SK-N-SH (cell line): ENCODE measurements around the gene SNCAIP. TPM values are rescaled to one million over a fixed set of nuclear protein-coding genes. Genes with fewer than 3 reads are reported as not detected.

Source experiments
- CTCF ChIA-PET: fragments of 300-600, 350-600 bp; formaldehyde crosslinking; extraction: SDS; loops from one replicate; lab custom pipeline; 2021; lab: Yijun Ruan, JAX
- POLR2A ChIA-PET: fragments of 350-600 bp; sonication (Branson Sonifier 250); formaldehyde crosslinking; extraction: SDS; loops from one replicate; lab custom pipeline; 2020; ENCODE audit warnings: antibody characterized with exemption, inconsistent platforms; lab: Yijun Ruan, JAX
- DNase-seq: peaks from one replicate; pipeline ENCODE4 v3.0.0; 2012
- H2AFZ ChIP-seq: fragments of 200-600 bp; sonication (generic); 2 replicates; pipeline ENCODE4 v1.8.1; 2016; ENCODE audit warnings: antibody characterized with exemption, mild to moderate bottlenecking, low read depth
- H3F3A ChIP-seq: fragments of 200-600 bp; sonication (generic); replicated peaks from 2 replicates; pipeline ENCODE3; 2016; ENCODE audit warnings: antibody characterized with exemption, mild to moderate bottlenecking; ENCODE audit not compliant: insufficient read depth
- H3K27ac ChIP-seq, 2 experiments: fragments of 200-500 bp in 1 of 2; fragments of 200-600 bp in 1 of 2; sonication (Bioruptor generic) in 1 of 2; sonication (generic), shearing (Covaris generic) in 1 of 2; 2 replicates each; pipeline versions ENCODE4 v1.5.1 to v1.6.1; 2014 to 2016; ENCODE audit warnings: low read depth in 2 of 2, inconsistent platforms in 1 of 2, low read length in 1 of 2, mild to moderate bottlenecking in 1 of 2, mixed read lengths in 1 of 2
- H3K27me3 ChIP-seq: fragments of 200-600 bp; sonication (generic), shearing (Covaris generic); 2 replicates; pipeline ENCODE4 v1.6.1; 2016; ENCODE audit warnings: mixed run types; ENCODE audit not compliant: insufficient read depth
- H3K36me3 ChIP-seq, 2 experiments: fragments of 200-500 bp in 1 of 2; fragments of 200-600 bp in 1 of 2; sonication (Bioruptor generic) in 1 of 2; sonication (generic) in 1 of 2; replicated peaks in 1 of 2; 2 replicates each; pipeline versions ENCODE3 to v1.5.1; 2014 to 2016; ENCODE audit warnings: low read length in 1 of 2, mild to moderate bottlenecking in 1 of 2; ENCODE audit not compliant: insufficient read depth in 2 of 2, control insufficient read depth in 1 of 2
- H3K4me1 ChIP-seq, 2 experiments: fragments of 200-500 bp in 1 of 2; fragments of 200-600 bp in 1 of 2; sonication (Bioruptor generic) in 1 of 2; sonication (generic), shearing (Covaris generic) in 1 of 2; 2 replicates each; pipeline versions ENCODE4 v1.5.1 to v1.6.1; 2014 to 2016; ENCODE audit warnings: low read depth in 1 of 2, low read length in 1 of 2, mixed run types in 1 of 2; ENCODE audit not compliant: insufficient read depth in 2 of 2, control insufficient read depth in 1 of 2
- H3K4me2 ChIP-seq: fragments of 200-600 bp; sonication (generic), shearing (Covaris generic); 2 replicates; pipeline ENCODE4 v1.6.1; 2017; ENCODE audit warnings: mixed run types
- H3K4me3 ChIP-seq, 2 experiments: fragments of 200-500 bp in 1 of 2; fragments of 200-600 bp in 1 of 2; sonication (Bioruptor generic) in 1 of 2; sonication (generic), shearing (Covaris generic) in 1 of 2; 2 replicates each; pipeline versions ENCODE4 v1.5.1 to v1.8.1; 2014 to 2016; ENCODE audit warnings: low read depth in 2 of 2, inconsistent platforms in 1 of 2, low read length in 1 of 2, mild to moderate bottlenecking in 1 of 2, mixed read lengths in 1 of 2, moderate library complexity in 1 of 2
- H3K79me2 ChIP-seq: fragments of 200-600 bp; sonication (generic); 2 replicates; pipeline ENCODE4 v1.8.1; 2017; ENCODE audit warnings: mild to moderate bottlenecking; ENCODE audit not compliant: insufficient read depth
- H3K9ac ChIP-seq: fragments of 200-600 bp; sonication (generic); 2 replicates; pipeline ENCODE4 v1.6.1; 2017; ENCODE audit warnings: mixed run types
- H3K9me2 ChIP-seq: fragments of 200-600 bp; sonication (generic); 2 replicates; pipeline ENCODE4 v1.6.1; 2017; ENCODE audit warnings: mixed run types
- H3K9me3 ChIP-seq: fragments of 200-600 bp; sonication (generic); 2 replicates; pipeline ENCODE4 v1.6.1; 2017; ENCODE audit warnings: mixed run types, mild to moderate bottlenecking, moderate library complexity
- H4K20me1 ChIP-seq: fragments of 200-600 bp; sonication (generic); 2 replicates; pipeline ENCODE4 v1.6.1; 2017; ENCODE audit warnings: mild to moderate bottlenecking, mixed run types; ENCODE audit not compliant: insufficient read depth
- CHD2 ChIP-seq: fragments of 150-350 bp; IDR thresholded peaks from 2 replicates; pipeline ENCODE4 v1.6.1; 2018; ENCODE audit warnings: low read length; ENCODE audit not compliant: partially characterized antibody
- EP300 ChIP-seq, 2 experiments: IDR thresholded peaks; 2 replicates each; pipeline versions ENCODE4 v1.4.0 to v1.6.1; 2012; ENCODE audit warnings: borderline replicate concordance in 1 of 2, low read depth in 1 of 2, low read length in 1 of 2
- EZH2phosphoT487 ChIP-seq: fragments of 200-600 bp; sonication (generic); IDR thresholded peaks from 2 replicates; pipeline ENCODE4 v1.6.1; 2017; ENCODE audit warnings: low read depth, mixed run types, mild to moderate bottlenecking, antibody characterized with exemption, moderate library complexity, borderline replicate concordance
- FOXJ3 ChIP-seq: sonication (generic); formaldehyde crosslinking; IDR thresholded peaks from 2 replicates; pipeline ENCODE4 v1.5.1; 2020; ENCODE audit warnings: mild to moderate bottlenecking, missing genetic modification reagents
- FOXM1 ChIP-seq: IDR thresholded peaks from 2 replicates; pipeline ENCODE4 v1.4.0; 2012; ENCODE audit warnings: low read depth, mild to moderate bottlenecking
- GABPA ChIP-seq: IDR thresholded peaks from 2 replicates; pipeline ENCODE4 v1.4.0; 2012; ENCODE audit warnings: low read depth, mild to moderate bottlenecking
- NFIC ChIP-seq: IDR thresholded peaks from 2 replicates; pipeline ENCODE4 v1.4.0; 2012; ENCODE audit warnings: borderline replicate concordance
- POLR2AphosphoS5 ChIP-seq: IDR thresholded peaks from 2 replicates; pipeline ENCODE4 v1.6.1; 2012; ENCODE audit warnings: low read depth, low read length
- RAD21 ChIP-seq: IDR thresholded peaks from 2 replicates; pipeline ENCODE4 v1.6.1; 2012; ENCODE audit warnings: mild to moderate bottlenecking, low read length
- RCOR1 ChIP-seq: fragments of 150-350 bp; IDR thresholded peaks from 2 replicates; pipeline ENCODE4 v1.6.1; 2017; ENCODE audit warnings: antibody characterized with exemption, low read length
- RFX5 ChIP-seq: IDR thresholded peaks from 2 replicates; pipeline ENCODE4 v1.6.1; 2012; ENCODE audit warnings: mild to moderate bottlenecking, improper control_type of control experiment, low read length
- SIN3A ChIP-seq: IDR thresholded peaks from 2 replicates; pipeline ENCODE4 v1.6.1; 2012; ENCODE audit warnings: low read depth, mild to moderate bottlenecking, low read length, moderate library complexity, borderline replicate concordance
- SMC3 ChIP-seq: IDR thresholded peaks from 2 replicates; pipeline ENCODE4 v1.6.1; 2012; ENCODE audit warnings: low read depth, low read length, improper control_type of control experiment
- TAF1 ChIP-seq: IDR thresholded peaks from 2 replicates; pipeline ENCODE4 v1.6.1; 2012; ENCODE audit warnings: low read depth, mild to moderate bottlenecking, low read length, moderate library complexity, borderline replicate concordance
- TEAD4 ChIP-seq: IDR thresholded peaks from 2 replicates; pipeline ENCODE4 v1.4.0; 2012; ENCODE audit warnings: mild to moderate bottlenecking, borderline replicate concordance; ENCODE audit not compliant: insufficient read depth
- WGBS: methylation state at CpG from one replicate; pipeline ENCODE4 v1.1.6; 2017; ENCODE audit warnings: low lambda C conversion rate; 5-methylcytosine and 5-hydroxymethylcytosine counted together
- polyA plus RNA-seq, 3 experiments: library from polyadenylated mRNA; depleted of rRNA; stranded (reverse); fragments of >200 nt; gene quantifications; 2 replicates each; pipeline ENCODE4 v1.2.3, GENCODE V29; 2012
- TF ChIP-seq, protein P1 (sequence below): fragments of 200-600 bp; sonication (generic); IDR thresholded peaks from 2 replicates; pipeline ENCODE4 v1.6.1; 2017; ENCODE audit warnings: antibody characterized with exemption, mild to moderate bottlenecking, moderate library complexity
- TF ChIP-seq, protein P2 (sequence below): IDR thresholded peaks from 2 replicates; pipeline ENCODE4; 2012
- TF ChIP-seq, protein P3 (sequence below): IDR thresholded peaks from 2 replicates; pipeline ENCODE4 v1.4.0; 2012; ENCODE audit warnings: low read depth, borderline replicate concordance
- TF ChIP-seq, protein P4 (sequence below): fragments of 150-350 bp; IDR thresholded peaks from 2 replicates; pipeline ENCODE4 v1.6.1; 2016; ENCODE audit warnings: mild to moderate bottlenecking, low read depth, low read length

Gene SNCAIP
- polyA plus RNA-seq, 1 of the 3 experiments (the other 2 are of a cell fraction): not detected

DNA sequence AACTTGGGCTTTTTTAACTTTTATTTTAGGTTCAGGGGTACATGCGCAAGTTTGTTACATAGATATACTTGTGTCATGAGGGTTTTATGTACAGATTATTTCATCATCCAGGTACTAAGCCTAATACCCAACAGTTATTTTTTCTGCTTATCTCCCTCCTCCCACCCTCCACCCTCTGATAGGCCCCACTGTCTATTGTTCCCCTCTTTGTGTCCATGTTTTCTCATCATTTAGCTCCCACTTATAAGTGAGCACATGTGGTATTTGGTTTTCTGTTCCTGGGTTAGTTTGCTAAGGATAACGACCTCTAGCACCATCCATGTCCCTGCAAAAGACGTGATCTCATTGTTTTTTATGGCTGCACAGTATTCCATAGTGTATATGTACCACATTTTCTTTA, 172.1 kb downstream of the SNCAIP start:
- Histone ChIP-seq H4K20me1 (no peaks in the 10 kb centered on the region), H3K36me3 (no peaks in the 10 kb centered on the region), H3K27me3 (no peaks in the 10 kb centered on the region), H3F3A (no peaks in the 10 kb centered on the region), H3K4me1 (no peaks in the 10 kb centered on the region), H3K9ac (no peak overlapping the region), H3K79me2 (no peaks in the 10 kb centered on the region), H3K9me3 (no peaks in the 10 kb centered on the region), H3K4me2 (no peak overlapping the region), H3K27ac (no peak overlapping the region), H3K9me2 (no peaks in the 10 kb centered on the region), H3K4me3 (no peak overlapping the region), H2AFZ (no peak overlapping the region)
- TF ChIP-seq, protein P1, sequence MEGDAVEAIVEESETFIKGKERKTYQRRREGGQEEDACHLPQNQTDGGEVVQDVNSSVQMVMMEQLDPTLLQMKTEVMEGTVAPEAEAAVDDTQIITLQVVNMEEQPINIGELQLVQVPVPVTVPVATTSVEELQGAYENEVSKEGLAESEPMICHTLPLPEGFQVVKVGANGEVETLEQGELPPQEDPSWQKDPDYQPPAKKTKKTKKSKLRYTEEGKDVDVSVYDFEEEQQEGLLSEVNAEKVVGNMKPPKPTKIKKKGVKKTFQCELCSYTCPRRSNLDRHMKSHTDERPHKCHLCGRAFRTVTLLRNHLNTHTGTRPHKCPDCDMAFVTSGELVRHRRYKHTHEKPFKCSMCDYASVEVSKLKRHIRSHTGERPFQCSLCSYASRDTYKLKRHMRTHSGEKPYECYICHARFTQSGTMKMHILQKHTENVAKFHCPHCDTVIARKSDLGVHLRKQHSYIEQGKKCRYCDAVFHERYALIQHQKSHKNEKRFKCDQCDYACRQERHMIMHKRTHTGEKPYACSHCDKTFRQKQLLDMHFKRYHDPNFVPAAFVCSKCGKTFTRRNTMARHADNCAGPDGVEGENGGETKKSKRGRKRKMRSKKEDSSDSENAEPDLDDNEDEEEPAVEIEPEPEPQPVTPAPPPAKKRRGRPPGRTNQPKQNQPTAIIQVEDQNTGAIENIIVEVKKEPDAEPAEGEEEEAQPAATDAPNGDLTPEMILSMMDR: no peak
- TF ChIP-seq TEAD4: no peak
- TF ChIP-seq RFX5: no peak
- TF ChIP-seq FOXM1: no peak
- TF ChIP-seq RAD21: no peak
- TF ChIP-seq CHD2: no peak
- TF ChIP-seq SIN3A: no peak
- TF ChIP-seq FOXJ3 (CRISPR knock-in tag): no peak
- 49% methylated on average over 3 of the region's 3 CpGs for WGBS
- ChIA-PET POLR2A (no interaction called here), CTCF (no interaction called here)
- no peak for DNase-seq

DNA sequence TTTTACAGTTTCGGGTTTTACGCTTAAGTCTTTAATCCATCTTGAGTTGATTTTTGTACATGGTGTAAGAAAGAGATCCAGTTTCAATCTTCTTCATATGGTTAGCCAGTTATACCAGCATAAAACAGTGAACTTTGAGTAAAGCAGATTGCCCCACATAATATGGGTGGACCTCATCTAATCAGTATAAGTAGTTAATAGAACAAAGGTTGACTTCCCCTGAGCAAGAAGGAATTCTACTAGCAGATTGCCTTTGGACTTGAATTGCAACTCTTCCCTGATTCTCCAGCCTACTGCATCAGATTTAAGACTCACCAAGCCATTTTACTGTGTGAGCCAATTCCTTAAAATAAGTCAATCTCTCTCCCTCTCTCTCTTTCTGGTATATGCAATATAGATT, 173.2 kb downstream of the SNCAIP start:
- H2AFZ ChIP-seq: no peak overlapping the region
- H3K27me3 ChIP-seq: no peaks in the 10 kb centered on the region
- H4K20me1 ChIP-seq: no peaks in the 10 kb centered on the region
- no peaks in the 10 kb centered on the region for H3K9me3 ChIP-seq
- no peak overlapping the region for H3K4me2 ChIP-seq
- H3K4me3 ChIP-seq: no peak overlapping the region
- ChIA-PET CTCF (no interaction called here), POLR2A (no interaction called here)
- H3K4me1 ChIP-seq: no peaks in the 10 kb centered on the region
- no peaks in the 10 kb centered on the region for H3K36me3 ChIP-seq
- 62% methylated on average over 2 of the region's 2 CpGs for WGBS
- no peaks in the 10 kb centered on the region for H3K79me2 ChIP-seq
- no peaks in the 10 kb centered on the region for H3K9me2 ChIP-seq
- DNase-seq: no peak
- no peak overlapping the region for H3K9ac ChIP-seq
- H3K27ac ChIP-seq: no peak overlapping the region
- no peaks in the 10 kb centered on the region for H3F3A ChIP-seq
- TF ChIP-seq EZH2phosphoT487 (no peak), NFIC (no peak), SMC3 (no peak), POLR2AphosphoS5 (no peak), FOXM1 (no peak), TAF1 (no peak), GABPA (no peak), RCOR1 (no peak), EP300 (IDR thresholded peaks at IDR 0.05; ENCODE audit: borderline replicate concordance in 1 of 2, low read depth in 1 of 2, low read length in 1 of 2) (no peak)
- TF ChIP-seq, protein P2, sequence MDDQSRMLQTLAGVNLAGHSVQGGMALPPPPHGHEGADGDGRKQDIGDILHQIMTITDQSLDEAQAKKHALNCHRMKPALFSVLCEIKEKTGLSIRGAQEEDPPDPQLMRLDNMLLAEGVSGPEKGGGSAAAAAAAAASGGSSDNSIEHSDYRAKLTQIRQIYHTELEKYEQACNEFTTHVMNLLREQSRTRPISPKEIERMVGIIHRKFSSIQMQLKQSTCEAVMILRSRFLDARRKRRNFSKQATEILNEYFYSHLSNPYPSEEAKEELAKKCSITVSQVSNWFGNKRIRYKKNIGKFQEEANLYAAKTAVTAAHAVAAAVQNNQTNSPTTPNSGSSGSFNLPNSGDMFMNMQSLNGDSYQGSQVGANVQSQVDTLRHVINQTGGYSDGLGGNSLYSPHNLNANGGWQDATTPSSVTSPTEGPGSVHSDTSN: no peak
- TF ChIP-seq, protein P3, sequence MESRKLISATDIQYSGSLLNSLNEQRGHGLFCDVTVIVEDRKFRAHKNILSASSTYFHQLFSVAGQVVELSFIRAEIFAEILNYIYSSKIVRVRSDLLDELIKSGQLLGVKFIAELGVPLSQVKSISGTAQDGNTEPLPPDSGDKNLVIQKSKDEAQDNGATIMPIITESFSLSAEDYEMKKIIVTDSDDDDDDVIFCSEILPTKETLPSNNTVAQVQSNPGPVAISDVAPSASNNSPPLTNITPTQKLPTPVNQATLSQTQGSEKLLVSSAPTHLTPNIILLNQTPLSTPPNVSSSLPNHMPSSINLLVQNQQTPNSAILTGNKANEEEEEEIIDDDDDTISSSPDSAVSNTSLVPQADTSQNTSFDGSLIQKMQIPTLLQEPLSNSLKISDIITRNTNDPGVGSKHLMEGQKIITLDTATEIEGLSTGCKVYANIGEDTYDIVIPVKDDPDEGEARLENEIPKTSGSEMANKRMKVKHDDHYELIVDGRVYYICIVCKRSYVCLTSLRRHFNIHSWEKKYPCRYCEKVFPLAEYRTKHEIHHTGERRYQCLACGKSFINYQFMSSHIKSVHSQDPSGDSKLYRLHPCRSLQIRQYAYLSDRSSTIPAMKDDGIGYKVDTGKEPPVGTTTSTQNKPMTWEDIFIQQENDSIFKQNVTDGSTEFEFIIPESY: no peak
- TF ChIP-seq, protein P4, sequence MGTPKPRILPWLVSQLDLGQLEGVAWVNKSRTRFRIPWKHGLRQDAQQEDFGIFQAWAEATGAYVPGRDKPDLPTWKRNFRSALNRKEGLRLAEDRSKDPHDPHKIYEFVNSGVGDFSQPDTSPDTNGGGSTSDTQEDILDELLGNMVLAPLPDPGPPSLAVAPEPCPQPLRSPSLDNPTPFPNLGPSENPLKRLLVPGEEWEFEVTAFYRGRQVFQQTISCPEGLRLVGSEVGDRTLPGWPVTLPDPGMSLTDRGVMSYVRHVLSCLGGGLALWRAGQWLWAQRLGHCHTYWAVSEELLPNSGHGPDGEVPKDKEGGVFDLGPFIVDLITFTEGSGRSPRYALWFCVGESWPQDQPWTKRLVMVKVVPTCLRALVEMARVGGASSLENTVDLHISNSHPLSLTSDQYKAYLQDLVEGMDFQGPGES: no peak
